ENCODE data around the gene CLRN2.
A peak's percentile ranks its signal among the peaks of the same experiment; 100 is the strongest.

Gene CLRN2

GRCh38 chr4:17511950-17512795, 2.8 kb upstream of the CLRN2 start, which contains the start of gene QDPR:
Gene QDPR, minus strand, starts transcription at chr4:17512090. Its CDS starts 36 bp downstream, at chr4:17512054.
- no peak for TF ChIP-seq TAF1 (IDR thresholded peaks at IDR 0.05; ENCODE audit: borderline replicate concordance, insufficient read depth, low read length)
- TF ChIP-seq POLR2AphosphoS5 (IDR thresholded peaks at IDR 0.05; ENCODE audit: low read depth, low read length) = peak; percentile 64
- 0 out of 4 replicates have a peak, but pooled peaks of 1 of the 2 experiments have one; percentile 9 for TF ChIP-seq REST (IDR thresholded peaks at IDR 0.05; ENCODE audit: insufficient read depth in 1 of 2, low read depth in 2 of 2, low read length in 2 of 2)
- peak; percentile 77 for TF ChIP-seq FOXP2 (optimal IDR thresholded peaks at IDR 0.05; ENCODE audit: borderline replicate concordance, extremely low read depth, extremely low read length, insufficient read depth)

GRCh38 chr4:17512973-17513665, 1.8 kb upstream of the CLRN2 start:
- TF ChIP-seq POLR2AphosphoS5 (IDR thresholded peaks at IDR 0.05; ENCODE audit: low read depth, low read length) (no peak), TAF1 (IDR thresholded peaks at IDR 0.05; ENCODE audit: borderline replicate concordance, insufficient read depth, low read length) (no peak), SIN3A (IDR thresholded peaks at IDR 0.05; ENCODE audit: borderline replicate concordance, insufficient read depth, low read length) (no peak), FOXP2 (optimal IDR thresholded peaks at IDR 0.05; ENCODE audit: borderline replicate concordance, extremely low read depth, extremely low read length, insufficient read depth) (no peak), REST (IDR thresholded peaks at IDR 0.05; ENCODE audit: insufficient read depth in 1 of 2, low read depth in 2 of 2, low read length in 2 of 2) (no peak)

GRCh38 chr4:17515445-17516407, 761 bp downstream of the CLRN2 start:
- TF ChIP-seq FOXP2 (optimal IDR thresholded peaks at IDR 0.05; ENCODE audit: borderline replicate concordance, extremely low read depth, extremely low read length, insufficient read depth) = no peak
- no peak for TF ChIP-seq TAF1 (IDR thresholded peaks at IDR 0.05; ENCODE audit: borderline replicate concordance, insufficient read depth, low read length)
- TF ChIP-seq POLR2AphosphoS5 (IDR thresholded peaks at IDR 0.05; ENCODE audit: low read depth, low read length) = no peak
- TF ChIP-seq REST (IDR thresholded peaks at IDR 0.05; ENCODE audit: insufficient read depth in 1 of 2, low read depth in 2 of 2, low read length in 2 of 2) = no peak
- TF ChIP-seq SIN3A (IDR thresholded peaks at IDR 0.05; ENCODE audit: borderline replicate concordance, insufficient read depth, low read length) = no peak

- TF ChIP-seq POLR2AphosphoS5 (IDR thresholded peaks at IDR 0.05; ENCODE audit: low read depth, low read length) (no peak), TAF1 (IDR thresholded peaks at IDR 0.05; ENCODE audit: borderline replicate concordance, insufficient read depth, low read length) (no peak), REST (IDR thresholded peaks at IDR 0.05; ENCODE audit: insufficient read depth in 1 of 2, low read depth in 2 of 2, low read length in 2 of 2) (no peak), FOXP2 (optimal IDR thresholded peaks at IDR 0.05; ENCODE audit: borderline replicate concordance, extremely low read depth, extremely low read length, insufficient read depth) (no peak), SIN3A (IDR thresholded peaks at IDR 0.05; ENCODE audit: borderline replicate concordance, insufficient read depth, low read length) (no peak)
Measured at GRCh38 chr4:17516980-17517379, 2.0 kb downstream of the CLRN2 start.

Data from PFSK-1 (cell line).